ENCODE data around the gene TRIM44. TPM values are rescaled to one million over a fixed set of nuclear protein-coding genes. Genes with fewer than 3 reads are reported as not detected.

TRIM44 gene
- total RNA-seq, 1 experiment from 2014 or later = 81.4 TPM

- H3K4me3 ChIP-seq (ENCODE audit: low read depth, low read length) = peak overlapping the region; percentile 61
- peaks cover 26% of the 10 kb centered on the region for H3K4me1 ChIP-seq
- Mint-ChIP-seq H3K27ac (ENCODE audit: unreplicated experiment) (no peak overlapping the region), H3K36me3 (ENCODE audit: insufficient read depth, unreplicated experiment) (peaks cover 6% of the 10 kb centered on the region), H3K4me1 (ENCODE audit: low read depth, unreplicated experiment) (peaks cover 20% of the 10 kb centered on the region), H3K9me3 (ENCODE audit: unreplicated experiment) (no peaks in the 10 kb centered on the region), H3K27me3 (ENCODE audit: insufficient read depth, unreplicated experiment) (peaks cover 2% of the 10 kb centered on the region), H3K4me3 (ENCODE audit: unreplicated experiment) (peak overlapping the region; percentile 81)
- ChIA-PET CTCF (interaction anchor here (0.9 to 3.5 kb wide), 4 partner anchors 203 to 874 kb away, joined by 3 to 22 read pairs (median 5); no protein-coding TSS in a partner anchor), POLR2A (no interaction called here)
- peak; percentile 42 to 67 for DNase-seq
- H3K36me3 ChIP-seq (ENCODE audit: control insufficient read depth, insufficient read depth, low read length) = no peaks in the 10 kb centered on the region
- intact Hi-C loops (cut with micrococcal nuclease; ENCODE audit: unreplicated experiment) = loop anchor here (1.0 to 5.0 kb wide), 7 partner anchors 44 to 859 kb away; partner anchors contain the start of gene TRIM44
- H3K27me3 ChIP-seq (replicated peaks; ENCODE audit: control insufficient read depth, insufficient read depth, low read length) = no peaks in the 10 kb centered on the region
- no peak for TF ChIP-seq CTCF (IDR thresholded peaks at IDR 0.05; ENCODE audit: insufficient read depth in 1 of 2, low read depth in 1 of 2, low read length in 1 of 2, severe bottlenecking in 1 of 2, unreplicated experiment in 1 of 2)
- no peaks in the 10 kb centered on the region for H3K9me3 ChIP-seq
- no TSS peak for BruUV-seq (replicated peaks)
Measured at GRCh38 chr11:35618497-35619115, 44.0 kb upstream of the TRIM44 start.

- H3K4me1 ChIP-seq = peaks cover 26% of the 10 kb centered on the region
- ChIA-PET POLR2A (interaction anchor here (1.2 kb wide), 1 partner anchor 203 kb away, joined by 5 read pairs; no protein-coding TSS in a partner anchor), CTCF (interaction anchor here (0.6 to 3.5 kb wide), 6 partner anchors 111 to 874 kb away, joined by 3 to 22 read pairs (median 4); no protein-coding TSS in a partner anchor)
- Mint-ChIP-seq H3K9me3 (ENCODE audit: unreplicated experiment) (no peaks in the 10 kb centered on the region), H3K4me1 (ENCODE audit: low read depth, unreplicated experiment) (peaks cover 20% of the 10 kb centered on the region), H3K4me3 (ENCODE audit: unreplicated experiment) (peak overlapping the region; percentile 81), H3K36me3 (ENCODE audit: insufficient read depth, unreplicated experiment) (peaks cover 6% of the 10 kb centered on the region), H3K27ac (ENCODE audit: unreplicated experiment) (peak overlapping the region; percentile 63), H3K27me3 (ENCODE audit: insufficient read depth, unreplicated experiment) (no peaks in the 10 kb centered on the region)
- intact Hi-C loops (cut with micrococcal nuclease; ENCODE audit: unreplicated experiment) = loop anchor here (1.0 to 5.0 kb wide), 7 partner anchors 43 to 858 kb away; partner anchors contain the start of gene TRIM44
- H3K27me3 ChIP-seq (replicated peaks; ENCODE audit: control insufficient read depth, insufficient read depth, low read length) = no peaks in the 10 kb centered on the region
- no peak for TF ChIP-seq CTCF (IDR thresholded peaks at IDR 0.05; ENCODE audit: insufficient read depth in 1 of 2, low read depth in 1 of 2, low read length in 1 of 2, severe bottlenecking in 1 of 2, unreplicated experiment in 1 of 2)
- H3K36me3 ChIP-seq (ENCODE audit: control insufficient read depth, insufficient read depth, low read length) = no peaks in the 10 kb centered on the region
- DNase-seq = peak; percentile 57 to 62
- no peaks in the 10 kb centered on the region for H3K9me3 ChIP-seq
- H3K4me3 ChIP-seq (ENCODE audit: low read depth, low read length) = peak overlapping the region; percentile 61
- no TSS peak for BruUV-seq (replicated peaks)
Measured at GRCh38 chr11:35619116-35619854, 43.3 kb upstream of the TRIM44 start.

Data from Caco-2 (cell line).